Testis (tissue), 3 donors: ENCODE results near the gene BASP1. TPM values are rescaled to one million over a fixed set of nuclear protein-coding genes. Genes with fewer than 3 reads are reported as not detected.

ENCODE experiments used
- DNase-seq: peaks from one replicate; pipeline ENCODE4 v3.0.0-alpha.2; 2019
- H3K27ac ChIP-seq, 2 donors: fragments of 200-600 bp; sonication (generic); one replicate each; pipeline ENCODE4 v1.5.1; 2019
- H3K27me3 ChIP-seq: fragments of 200-600 bp; sonication (generic); one replicate; pipeline ENCODE4 v1.5.1; 2019
- H3K36me3 ChIP-seq: fragments of 200-600 bp; sonication (generic); one replicate; pipeline ENCODE4 v1.5.1; 2017; ENCODE audit warnings: low read depth; ENCODE audit errors: missing control alignments
- H3K4me1 ChIP-seq: fragments of 200-600 bp; sonication (generic); one replicate; pipeline ENCODE4 v1.5.1; 2019
- H3K4me3 ChIP-seq, 2 donors: fragments of 200-600 bp; sonication (generic); one replicate each; pipeline ENCODE4 v1.5.1; 2017 to 2019
- H3K9me3 ChIP-seq: fragments of 200-600 bp; sonication (generic); one replicate; pipeline ENCODE4 v1.5.1; 2017
- POLR2A ChIP-seq: fragments of 450-650 bp; IDR thresholded peaks from one replicate; pipeline ENCODE4 v1.6.1; 2017; ENCODE audit warnings: antibody characterized with exemption, mild to moderate bottlenecking, moderate library complexity
- WGBS, 2 donors: methylation state at CpG; one replicate each; pipeline ENCODE4 v1.1.5; 2018; 5-methylcytosine and 5-hydroxymethylcytosine counted together
- intact Hi-C: fragments of 100-400 bp; cut with DNase I; formaldehyde crosslinking; loops from one replicate; pipeline ENCODE4 v1.15.1; 2023; ENCODE audit warnings: low total_unique reads
- polyA plus RNA-seq: library from polyadenylated mRNA; stranded (reverse); fragments of 350-450 nt; fragmentation: Illumina TruSeq; extraction: RNeasy Lipid Tissue Mini Kit (QIAGEN cat#74804); gene quantifications from one replicate; pipeline ENCODE4 v1.2.3, GENCODE V29; 2014; ENCODE audit warnings: low read depth, low replicate concordance; ENCODE audit not compliant: insufficient read depth
- total RNA-seq, 2 donors: library from RNA; depleted of rRNA; stranded (reverse); fragments of >200 nt; gene quantifications; one replicate each; pipeline ENCODE4 v1.2.3, GENCODE V29; 2016
- TF ChIP-seq, protein P1 (sequence below), 3 experiments: fragments of 450-650 bp in 2 of 3; fragments of 200-600 bp in 1 of 3; sonication (generic) in 1 of 3; IDR thresholded peaks; one replicate each; pipeline ENCODE4 v1.5.1; 2016 to 2019; ENCODE audit warnings: antibody characterized with exemption in 3 of 3, mild to moderate bottlenecking in 2 of 3, moderate library complexity in 1 of 3

BASP1 gene
- total and polyA plus RNA-seq, 3 donors from 2014 or later: 2.1 to 5.6 (median 2.6) TPM

DNA sequence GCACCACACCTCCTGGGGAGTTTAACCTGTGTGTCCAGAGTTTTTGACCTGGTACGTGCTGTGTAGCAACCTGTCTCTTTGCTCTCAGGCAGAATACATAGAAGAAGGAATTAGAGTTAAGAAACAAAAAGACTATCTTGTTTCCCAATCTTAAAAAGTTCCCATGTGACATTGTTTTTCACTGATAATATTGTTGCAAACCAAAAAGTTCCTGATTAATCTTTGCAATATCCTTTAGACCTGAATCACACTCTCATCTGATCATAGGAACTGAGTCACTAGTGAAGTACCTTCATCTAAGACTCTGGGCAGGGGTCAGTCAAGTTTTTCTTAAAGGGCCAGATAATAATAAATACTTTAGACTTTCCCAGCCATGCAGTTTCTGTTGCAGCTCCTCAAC is 35.1 kb downstream of the BASP1 start:
- H3K4me1 ChIP-seq: no peaks in the 10 kb centered on the region
- H3K4me3 ChIP-seq: no peak overlapping the region
- no peak for DNase-seq
- TF ChIP-seq, protein P1, sequence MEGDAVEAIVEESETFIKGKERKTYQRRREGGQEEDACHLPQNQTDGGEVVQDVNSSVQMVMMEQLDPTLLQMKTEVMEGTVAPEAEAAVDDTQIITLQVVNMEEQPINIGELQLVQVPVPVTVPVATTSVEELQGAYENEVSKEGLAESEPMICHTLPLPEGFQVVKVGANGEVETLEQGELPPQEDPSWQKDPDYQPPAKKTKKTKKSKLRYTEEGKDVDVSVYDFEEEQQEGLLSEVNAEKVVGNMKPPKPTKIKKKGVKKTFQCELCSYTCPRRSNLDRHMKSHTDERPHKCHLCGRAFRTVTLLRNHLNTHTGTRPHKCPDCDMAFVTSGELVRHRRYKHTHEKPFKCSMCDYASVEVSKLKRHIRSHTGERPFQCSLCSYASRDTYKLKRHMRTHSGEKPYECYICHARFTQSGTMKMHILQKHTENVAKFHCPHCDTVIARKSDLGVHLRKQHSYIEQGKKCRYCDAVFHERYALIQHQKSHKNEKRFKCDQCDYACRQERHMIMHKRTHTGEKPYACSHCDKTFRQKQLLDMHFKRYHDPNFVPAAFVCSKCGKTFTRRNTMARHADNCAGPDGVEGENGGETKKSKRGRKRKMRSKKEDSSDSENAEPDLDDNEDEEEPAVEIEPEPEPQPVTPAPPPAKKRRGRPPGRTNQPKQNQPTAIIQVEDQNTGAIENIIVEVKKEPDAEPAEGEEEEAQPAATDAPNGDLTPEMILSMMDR (IDR thresholded peaks at IDR 0.05): no peak
- no peak for TF ChIP-seq POLR2A
- H3K27ac ChIP-seq: no peak overlapping the region
- H3K27me3 ChIP-seq: no peaks in the 10 kb centered on the region
- H3K9me3 ChIP-seq: no peaks in the 10 kb centered on the region
- 76 to 79% methylated on average over 1 of the region's 1 CpG for WGBS, 2 donors
- intact Hi-C loops: no loop called here
- H3K36me3 ChIP-seq: no peaks in the 10 kb centered on the region

DNA sequence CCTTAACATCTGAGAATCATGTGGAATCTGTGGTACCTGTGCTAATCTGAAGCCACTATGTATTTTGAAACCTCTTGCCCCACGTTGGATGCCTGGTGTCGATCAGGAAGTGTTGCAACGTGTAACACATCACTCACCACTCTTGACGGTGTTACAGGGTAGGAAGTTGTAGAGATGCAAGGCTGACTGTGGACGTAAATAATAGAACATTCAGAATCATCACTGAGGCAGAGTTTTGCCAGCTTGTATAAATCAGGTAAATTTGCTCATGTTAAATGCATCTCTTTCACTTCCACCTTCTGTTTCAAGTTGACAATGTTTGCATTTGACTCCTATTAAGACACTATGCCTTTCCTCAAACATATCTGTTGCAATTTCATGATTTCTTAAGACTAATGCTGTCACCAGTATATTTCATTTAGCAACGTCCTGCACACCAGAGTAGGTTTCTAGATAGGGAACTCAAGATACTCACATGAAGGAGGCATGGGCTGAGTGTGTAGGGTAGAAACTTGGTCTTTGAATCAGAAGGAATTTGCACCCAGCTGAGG is 38.1 kb downstream of the BASP1 start:
- Histone ChIP-seq H3K27me3 (no peaks in the 10 kb centered on the region), H3K4me1 (no peaks in the 10 kb centered on the region), H3K36me3 (no peaks in the 10 kb centered on the region), H3K4me3 (no peak overlapping the region), H3K9me3 (no peaks in the 10 kb centered on the region), H3K27ac (no peak overlapping the region)
- intact Hi-C loops: no loop called here
- TF ChIP-seq, protein P1 (IDR thresholded peaks at IDR 0.05): no peak
- no peak for TF ChIP-seq POLR2A
- no peak for DNase-seq
- WGBS, 2 donors: 79 to 82% methylated on average over 6 of the region's 6 CpGs

DNA sequence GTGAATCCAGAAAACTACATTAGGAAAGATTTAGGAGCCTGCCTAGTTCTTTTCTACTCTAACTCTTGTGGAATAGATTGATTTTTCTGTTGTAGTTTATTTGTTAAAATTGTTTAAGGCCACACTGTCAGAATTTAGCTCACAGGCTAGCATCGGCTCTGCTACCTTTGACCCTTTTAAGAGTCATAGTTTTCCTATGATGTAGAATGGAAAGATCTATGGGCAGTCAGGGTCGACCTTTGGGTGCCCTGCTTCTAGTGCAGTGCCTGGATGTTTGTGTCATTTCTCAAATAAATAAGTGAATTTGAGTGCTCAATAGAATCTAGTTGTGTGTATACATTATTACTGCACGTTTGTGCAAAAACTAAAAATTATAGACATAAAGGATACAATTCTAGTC is 38.7 kb downstream of the BASP1 start:
- TF ChIP-seq, protein P1 (IDR thresholded peaks at IDR 0.05): no peak
- TF ChIP-seq POLR2A: no peak
- intact Hi-C loops: no loop called here
- WGBS, 2 donors: 72 to 82% methylated on average over 3 of the region's 3 CpGs
- Histone ChIP-seq H3K27me3 (no peaks in the 10 kb centered on the region), H3K4me1 (no peaks in the 10 kb centered on the region), H3K36me3 (no peaks in the 10 kb centered on the region), H3K4me3 (no peak overlapping the region), H3K27ac (no peak overlapping the region), H3K9me3 (no peaks in the 10 kb centered on the region)
- no peak for DNase-seq

DNA sequence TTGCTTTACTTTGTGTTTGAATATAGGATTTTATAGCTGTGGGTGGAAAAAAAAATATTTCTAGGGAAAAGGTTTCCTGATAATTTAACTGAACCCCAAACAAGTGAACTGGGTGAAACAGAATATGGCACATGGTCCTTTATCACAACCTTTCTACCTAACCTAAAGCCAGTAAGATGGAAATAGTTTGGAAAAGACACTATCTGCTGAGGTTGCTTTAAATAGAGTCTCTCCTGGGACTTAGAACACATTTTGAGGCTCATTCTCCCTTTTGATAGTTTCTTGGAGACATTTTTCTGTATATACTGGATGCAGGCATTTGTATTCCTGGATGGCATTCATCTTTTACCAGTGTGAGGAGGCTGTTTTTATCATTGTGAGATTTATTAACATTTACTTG is 39.4 kb downstream of the BASP1 start:
- intact Hi-C loops: no loop called here

More for the DNA sequence above, 39.4 kb downstream of the BASP1 start:
- Histone ChIP-seq H3K27me3 (no peaks in the 10 kb centered on the region), H3K9me3 (no peaks in the 10 kb centered on the region), H3K4me3 (no peak overlapping the region), H3K4me1 (no peaks in the 10 kb centered on the region), H3K27ac (no peak overlapping the region), H3K36me3 (no peaks in the 10 kb centered on the region)
- no peak for DNase-seq
- TF ChIP-seq, protein P1 (IDR thresholded peaks at IDR 0.05): no peak
- no peak for TF ChIP-seq POLR2A
